Measurements from ENCODE around the gene VWA3B. TPM values are rescaled to one million over a fixed set of nuclear protein-coding genes. Genes with fewer than 3 reads are reported as not detected.

Gene VWA3B
- total and polyA plus RNA-seq, 2 donors from 2014 or later, result 0.35 TPM; not detected in 1

GRCh38 chr2:98334439-98335078, 247.6 kb downstream of the VWA3B start:
- H3K9ac ChIP-seq (ENCODE audit: low read length in 3 of 3), result no peak overlapping the region
- H3K4me3 ChIP-seq (ENCODE audit: low read length in 3 of 3), result no peak overlapping the region
- H3K27me3 ChIP-seq (ENCODE audit: control insufficient read depth, insufficient read depth, low read length), result no peaks in the 10 kb centered on the region
- H3K9me3 ChIP-seq (ENCODE audit: control insufficient read depth in 2 of 3, insufficient read depth in 1 of 3, low read length in 3 of 3), result peaks cover 0 to 2% (median 0%) of the 10 kb centered on the region in 3 donors
- H3K27ac ChIP-seq (ENCODE audit: low read depth in 2 of 2, low read length in 2 of 2), result no peak overlapping the region
- H3K36me3 ChIP-seq (ENCODE audit: control insufficient read depth in 2 of 3, insufficient read depth in 3 of 3, low read length in 3 of 3), result no peaks in the 10 kb centered on the region
- DNase-seq, result no peak
- no peak for FAIRE-seq
- intact Hi-C loops (cut with DNase I), result no loop called here
- TF ChIP-seq CTCF (IDR thresholded peaks at IDR 0.05; ENCODE audit: borderline replicate concordance, extremely low read depth, insufficient read depth), result no peak
- H3K4me1 ChIP-seq (ENCODE audit: control insufficient read depth in 2 of 3, insufficient read depth in 2 of 3, low read depth in 1 of 3, low read length in 3 of 3), result no peaks in the 10 kb centered on the region

GRCh38 chr2:98335271-98335670, 248.3 kb downstream of the VWA3B start:
- Histone ChIP-seq H3K4me1 (ENCODE audit: control insufficient read depth in 2 of 3, insufficient read depth in 2 of 3, low read depth in 1 of 3, low read length in 3 of 3) (no peaks in the 10 kb centered on the region), H3K27me3 (ENCODE audit: control insufficient read depth, insufficient read depth, low read length) (no peaks in the 10 kb centered on the region), H3K27ac (ENCODE audit: low read depth in 2 of 2, low read length in 2 of 2) (no peak overlapping the region), H3K9me3 (ENCODE audit: control insufficient read depth in 2 of 3, insufficient read depth in 1 of 3, low read length in 3 of 3) (peaks cover 0 to 2% (median 0%) of the 10 kb centered on the region in 3 donors), H3K4me3 (ENCODE audit: low read length in 3 of 3) (no peak overlapping the region), H3K36me3 (ENCODE audit: control insufficient read depth in 2 of 3, insufficient read depth in 3 of 3, low read length in 3 of 3) (no peaks in the 10 kb centered on the region), H3K9ac (ENCODE audit: low read length in 3 of 3) (no peak overlapping the region)
- intact Hi-C loops (cut with DNase I), result no loop called here
- FAIRE-seq (no peak), DNase-seq (no peak)
- TF ChIP-seq CTCF (IDR thresholded peaks at IDR 0.05; ENCODE audit: borderline replicate concordance, extremely low read depth, insufficient read depth), result no peak

- intact Hi-C loops (cut with DNase I), result no loop called here
These were observed 254.3 kb downstream of the VWA3B start for GRCh38 chr2:98341241-98341640.

More at GRCh38 chr2:98341241-98341640, 254.3 kb downstream of the VWA3B start:
- H3K27me3 ChIP-seq (ENCODE audit: control insufficient read depth, insufficient read depth, low read length), result peaks cover 9% of the 10 kb centered on the region
- TF ChIP-seq CTCF (IDR thresholded peaks at IDR 0.05; ENCODE audit: borderline replicate concordance, extremely low read depth, insufficient read depth), result no peak
- no peaks in the 10 kb centered on the region for H3K36me3 ChIP-seq (ENCODE audit: control insufficient read depth in 2 of 3, insufficient read depth in 3 of 3, low read length in 3 of 3)
- no peaks in the 10 kb centered on the region for H3K4me1 ChIP-seq (ENCODE audit: control insufficient read depth in 2 of 3, insufficient read depth in 2 of 3, low read depth in 1 of 3, low read length in 3 of 3)
- no peak overlapping the region for H3K27ac ChIP-seq (ENCODE audit: low read depth in 2 of 2, low read length in 2 of 2)
- H3K4me3 ChIP-seq (ENCODE audit: low read length in 3 of 3), result no peak overlapping the region
- DNase-seq, result no peak
- peaks cover 0 to 2% (median 0%) of the 10 kb centered on the region in 3 donors for H3K9me3 ChIP-seq (ENCODE audit: control insufficient read depth in 2 of 3, insufficient read depth in 1 of 3, low read length in 3 of 3)
- FAIRE-seq, result no peak
- H3K9ac ChIP-seq (ENCODE audit: low read length in 3 of 3), result no peak overlapping the region

Measured in kidney (tissue), 14 donors.